Right ventricle myocardium inferior (tissue), 1 donor: ENCODE results near the gene AXIN2. TPM values are rescaled to one million over a fixed set of nuclear protein-coding genes. Genes with fewer than 3 reads are reported as not detected.

Source experiments
- ATAC-seq: fragments of 200-7000 bp; cut with Tn5 transposase; one replicate; pipeline ENCODE4 v1.9.1; 2020; ENCODE audit warnings: mild to moderate bottlenecking, moderate library complexity
- DNase-seq: peaks from one replicate; pipeline ENCODE4 v3.0.0; 2021; ENCODE audit errors: missing footprints
- intact Hi-C: fragments of 100-400 bp; cut with DNase I; formaldehyde crosslinking; loops from one replicate; pipeline ENCODE4 v1.11.0; 2022
- total RNA-seq: library from RNA; stranded (reverse); fragmentation: NEBNext Ultra II Directional; extraction: Animal tissue kit (Norgen Biotek cat#: 25700); gene quantifications from one replicate; pipeline ENCODE4 v1.2.1, GENCODE V29; 2021
- donor health status: DM: no; HTN: yes; CAD: no; lungs with severe emphysema.

AXIN2 gene
- total RNA-seq, 1 donor from 2014 or later = 22.2 TPM

- ATAC-seq (no peak), DNase-seq (no peak)
- intact Hi-C loops = loop anchor here (2.0 kb wide), 1 partner anchor 84 kb away; no protein-coding TSS in a partner anchor
Measured at GRCh38 chr17:65546579-65546978, 14.9 kb downstream of the AXIN2 start.

GRCh38 chr17:65545705-65546523 lies 15.5 kb downstream of the AXIN2 start:
- intact Hi-C loops = loop anchor here (2.0 kb wide), 1 partner anchor 83 kb away; no protein-coding TSS in a partner anchor
- peak; percentile 52 for ATAC-seq
- no peak for DNase-seq

GRCh38 chr17:65544672-65545071 lies 16.8 kb downstream of the AXIN2 start:
- ATAC-seq (no peak), DNase-seq (no peak)
- intact Hi-C loops = no loop called here

GRCh38 chr17:65542610-65543009 lies 18.8 kb downstream of the AXIN2 start:
- ATAC-seq = no peak
- no peak for DNase-seq
- intact Hi-C loops = no loop called here

GRCh38 chr17:65542067-65542466 lies 19.4 kb downstream of the AXIN2 start:
- ATAC-seq (no peak), DNase-seq (no peak)
- intact Hi-C loops = no loop called here

GRCh38 chr17:65541453-65541852 lies 20.0 kb downstream of the AXIN2 start:
- intact Hi-C loops = no loop called here
- ATAC-seq = no peak
- no peak for DNase-seq

- ATAC-seq (no peak), DNase-seq (no peak)
- intact Hi-C loops = no loop called here
Measured at GRCh38 chr17:65539630-65540266, 21.7 kb downstream of the AXIN2 start.

- intact Hi-C loops = no loop called here
- ATAC-seq (no peak), DNase-seq (no peak)
Measured at GRCh38 chr17:65538675-65539529, 22.5 kb downstream of the AXIN2 start.

GRCh38 chr17:65537845-65538674 lies 23.4 kb downstream of the AXIN2 start:
- DNase-seq (no peak), ATAC-seq (no peak)
- intact Hi-C loops = no loop called here

GRCh38 chr17:65537343-65537844 lies 24.1 kb downstream of the AXIN2 start:
- intact Hi-C loops = no loop called here
- DNase-seq (no peak), ATAC-seq (no peak)

- intact Hi-C loops = no loop called here
- ATAC-seq = no peak
- DNase-seq = no peak
Measured at GRCh38 chr17:65536573-65537342, 24.7 kb downstream of the AXIN2 start.

- DNase-seq (no peak), ATAC-seq (no peak)
- intact Hi-C loops = no loop called here
Measured at GRCh38 chr17:65535777-65536572, 25.5 kb downstream of the AXIN2 start.

- no peak for DNase-seq
- no peak for ATAC-seq
- intact Hi-C loops = loop anchor here (5.0 kb wide), 1 partner anchor 72 kb away; no protein-coding TSS in a partner anchor
Measured at GRCh38 chr17:65533852-65534457, 27.5 kb downstream of the AXIN2 start.

- no peak for ATAC-seq
- no peak for DNase-seq
- intact Hi-C loops = loop anchor here (5.0 kb wide), 1 partner anchor 71 kb away; no protein-coding TSS in a partner anchor
Measured at GRCh38 chr17:65533056-65533745, 28.2 kb downstream of the AXIN2 start.

GRCh38 chr17:65532101-65532890 lies 29.2 kb downstream of the AXIN2 start:
- intact Hi-C loops = loop anchor here (5.0 kb wide), 1 partner anchor 70 kb away; no protein-coding TSS in a partner anchor
- ATAC-seq (no peak), DNase-seq (no peak)
